GM21515 (cell line): ENCODE results near the gene LRRC2.
A peak's percentile ranks its signal among the peaks of the same experiment; 100 is the strongest.
"Not testable (repeated sequence)": the region's sequence is repeated elsewhere in the genome, so short reads cannot be mapped to it uniquely, and the experiment has no call there.

Experiments
- ATAC-seq: cut with Tn5 transposase; IDR thresholded peaks from one replicate; pipeline ENCODE4 v1.9.1; 2021; ENCODE audit not compliant: unreplicated experiment

LRRC2 gene

DNA sequence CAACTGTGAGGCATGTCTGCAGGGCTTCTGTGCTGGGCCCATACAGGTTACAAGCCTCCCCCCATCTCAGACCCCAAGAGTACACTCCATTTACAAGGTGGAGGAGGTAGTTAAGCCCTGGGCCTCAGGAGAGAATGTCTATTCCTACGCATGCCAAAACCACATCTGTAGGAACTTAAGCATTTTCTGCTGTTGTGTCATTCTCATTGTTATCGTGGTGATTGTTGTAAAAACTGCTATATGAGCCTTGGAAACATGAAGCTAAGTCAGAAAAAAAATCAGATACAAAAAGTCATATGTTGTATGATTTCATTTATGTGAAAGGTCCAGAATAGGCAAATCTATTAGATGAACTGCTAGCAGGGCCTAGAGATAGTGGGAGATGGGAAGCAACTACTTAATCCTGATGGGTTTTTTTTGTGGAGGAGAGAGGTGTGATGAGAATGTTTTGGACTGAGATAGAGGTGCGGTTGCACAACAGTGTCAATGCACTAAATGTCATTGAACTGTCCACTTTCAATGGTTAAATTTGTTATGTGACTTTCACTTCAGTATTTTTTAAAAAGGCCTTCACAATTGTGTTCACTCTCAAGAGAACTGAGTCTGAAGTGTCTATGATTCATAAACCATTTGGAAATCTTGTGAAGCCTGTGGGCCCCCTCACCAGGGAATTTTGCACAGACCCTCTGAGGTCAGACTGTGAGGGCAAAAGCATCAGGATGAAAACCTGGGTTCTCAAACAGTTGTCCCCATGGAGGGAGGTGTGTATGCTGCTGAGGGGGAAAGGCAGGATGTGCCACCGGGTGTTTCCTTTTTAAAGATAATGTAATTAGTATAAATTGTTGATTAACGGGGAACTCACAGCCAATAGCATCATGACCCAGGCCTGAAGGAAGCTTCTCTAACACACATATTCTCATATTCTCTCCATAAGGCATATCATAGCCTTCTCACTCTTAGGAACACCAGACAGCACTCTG, 65.2 kb downstream of the LRRC2 start:
- no peak for ATAC-seq

DNA sequence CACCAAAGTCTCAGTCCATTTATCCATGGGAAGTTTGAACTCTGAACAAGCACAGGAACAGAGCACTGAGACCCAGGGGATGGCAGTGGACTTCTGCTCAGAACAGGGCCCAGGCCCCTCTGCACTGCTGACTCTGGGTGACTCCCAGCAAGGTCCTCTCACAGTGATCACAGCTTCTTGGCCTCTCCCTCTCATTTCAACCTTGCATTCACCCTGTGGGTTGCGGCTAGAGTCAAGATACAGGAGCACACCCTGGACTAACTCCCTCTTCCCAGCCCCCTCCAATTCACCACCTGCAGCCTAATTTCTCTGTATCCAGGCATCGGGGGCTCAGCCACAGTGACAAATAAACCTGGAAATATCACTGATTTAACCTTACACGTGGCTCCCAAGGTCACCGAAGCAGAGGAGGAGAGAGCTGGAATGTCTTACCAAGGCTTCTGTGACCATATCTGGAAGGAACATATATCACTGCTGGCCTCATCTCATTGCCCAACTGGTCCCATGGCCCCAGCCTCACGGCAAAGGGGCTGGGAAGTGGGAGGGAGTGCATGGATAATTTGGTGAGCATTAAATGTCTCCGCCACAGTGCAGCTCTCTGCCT, 67.1 kb downstream of the LRRC2 start:
- ATAC-seq = no peak

DNA sequence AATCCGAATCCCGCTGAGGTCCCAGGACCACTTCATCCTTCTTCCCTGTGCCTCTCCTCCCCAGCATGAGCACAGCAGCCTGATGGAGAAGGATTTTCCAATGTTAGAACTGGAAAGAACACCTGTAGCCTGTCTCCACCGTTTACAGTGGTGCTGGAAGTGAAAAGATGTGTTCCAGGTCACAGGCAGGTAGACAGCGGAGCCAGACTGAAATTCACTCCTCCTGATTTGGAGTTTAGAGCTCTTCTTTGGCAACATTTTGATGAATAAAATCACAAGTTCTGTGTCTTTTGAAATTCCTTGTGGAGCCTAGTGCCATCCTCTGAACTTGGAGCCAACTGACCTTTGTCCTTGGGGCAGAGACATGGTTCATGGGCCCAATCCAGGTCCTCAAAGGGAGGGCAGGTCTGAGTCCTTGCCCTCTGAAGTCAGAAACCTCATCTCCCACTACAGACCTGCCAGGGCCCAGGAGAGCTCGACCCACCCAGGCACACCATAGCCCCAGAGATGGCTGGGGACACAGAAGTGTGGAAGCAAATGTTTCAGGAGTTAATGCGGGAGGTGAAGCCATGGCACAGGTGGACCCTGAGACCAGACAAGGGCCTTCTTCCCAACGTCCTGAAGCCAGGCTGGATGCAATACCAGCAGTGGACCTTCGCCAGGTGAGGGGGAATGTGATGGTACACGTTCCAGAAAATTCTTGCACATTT, 68.4 kb downstream of the LRRC2 start, which contains the start of gene RTP3:
TSS of gene RTP3 (plus strand) at position 421 of the 710 bp plus-strand sequence. CDS start at position 508, 87 bp downstream.
- no peak for ATAC-seq

DNA sequence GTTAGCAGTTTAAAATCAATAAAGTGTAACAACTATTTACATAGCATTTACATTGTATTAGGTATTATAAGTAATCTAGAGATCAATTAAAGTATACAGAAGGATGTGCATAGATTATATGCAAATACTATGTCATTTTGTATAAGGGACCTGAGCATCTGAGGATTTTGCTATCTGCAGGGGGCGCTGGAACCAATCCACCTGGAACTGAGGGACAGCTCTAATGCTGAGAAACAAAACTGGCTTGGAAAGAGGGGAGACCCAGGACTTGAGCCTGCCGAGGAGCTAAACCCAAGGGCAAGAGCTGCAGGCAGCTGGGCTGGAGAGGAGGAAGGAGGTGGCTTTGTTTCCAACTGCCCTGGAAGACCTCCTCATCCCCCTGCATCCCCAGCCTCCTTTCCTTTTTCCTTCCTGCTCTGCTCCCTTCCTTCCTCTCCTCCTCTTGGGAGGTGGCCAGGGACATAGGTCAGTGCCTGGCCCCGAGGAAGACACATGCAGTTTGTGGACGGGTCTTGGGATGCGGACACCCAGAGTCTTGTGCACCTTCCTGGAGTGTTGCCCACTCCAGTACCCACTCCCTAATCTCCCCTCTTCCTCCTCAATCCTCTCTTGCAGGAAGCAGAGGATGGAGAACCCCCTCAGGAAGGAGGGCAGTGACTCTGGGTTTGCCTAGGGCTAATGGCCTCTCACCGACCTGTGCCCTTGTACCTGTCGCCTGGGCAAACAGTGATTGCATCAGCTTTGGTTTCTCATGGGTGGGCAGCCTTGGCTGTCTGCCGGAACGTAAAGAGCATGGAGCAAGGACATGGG, 69.2 kb downstream of the LRRC2 start:
- no peak for ATAC-seq

DNA sequence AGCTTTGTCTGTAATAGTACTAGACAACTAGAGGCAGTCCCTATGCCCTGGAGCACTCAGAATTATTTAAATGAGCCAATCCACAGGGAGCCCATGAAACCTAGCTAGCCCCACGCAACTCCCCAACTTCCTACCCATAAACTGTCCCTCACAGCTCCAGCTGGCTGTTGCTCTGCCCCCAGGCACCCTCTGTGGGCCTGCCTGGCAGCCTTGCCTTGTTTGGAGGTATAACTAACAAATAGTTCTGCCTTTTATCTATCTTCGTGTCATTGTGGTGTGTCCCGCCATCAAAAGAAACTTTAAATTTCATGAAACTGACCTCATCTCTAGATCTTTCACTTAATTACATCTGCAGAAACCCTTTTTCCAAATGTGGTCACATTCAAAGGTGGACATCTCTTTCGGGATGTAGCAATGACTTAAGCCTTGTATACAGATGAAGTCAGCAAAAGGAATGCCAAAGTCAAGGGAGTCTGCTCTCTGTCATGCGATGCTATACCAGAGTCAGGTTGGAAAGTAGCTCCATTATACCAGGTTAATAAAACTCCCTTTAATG, 70.1 kb downstream of the LRRC2 start:
- ATAC-seq = no peak

DNA sequence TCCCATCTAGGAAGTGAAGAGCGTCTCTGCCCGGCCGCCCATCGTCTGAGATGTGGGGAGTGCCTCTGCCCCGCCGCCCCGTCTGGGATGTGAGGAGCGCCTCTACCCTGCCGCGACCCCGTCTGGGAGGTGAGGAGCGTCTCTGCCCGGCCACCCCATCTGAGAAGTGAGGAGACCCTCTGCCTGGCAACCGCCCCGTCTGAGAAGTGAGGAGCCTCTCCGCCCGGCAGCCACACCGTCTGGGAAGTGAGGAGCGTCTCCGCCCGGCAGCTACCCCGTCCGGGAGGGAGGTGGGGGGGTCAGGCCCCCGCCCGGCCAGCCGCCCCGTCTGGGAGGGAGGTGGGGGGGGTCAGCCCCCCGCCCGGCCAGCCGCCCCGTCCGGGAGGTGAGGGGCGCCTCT, 71.6 kb downstream of the LRRC2 start:
- ATAC-seq = not testable (repeated sequence)

DNA sequence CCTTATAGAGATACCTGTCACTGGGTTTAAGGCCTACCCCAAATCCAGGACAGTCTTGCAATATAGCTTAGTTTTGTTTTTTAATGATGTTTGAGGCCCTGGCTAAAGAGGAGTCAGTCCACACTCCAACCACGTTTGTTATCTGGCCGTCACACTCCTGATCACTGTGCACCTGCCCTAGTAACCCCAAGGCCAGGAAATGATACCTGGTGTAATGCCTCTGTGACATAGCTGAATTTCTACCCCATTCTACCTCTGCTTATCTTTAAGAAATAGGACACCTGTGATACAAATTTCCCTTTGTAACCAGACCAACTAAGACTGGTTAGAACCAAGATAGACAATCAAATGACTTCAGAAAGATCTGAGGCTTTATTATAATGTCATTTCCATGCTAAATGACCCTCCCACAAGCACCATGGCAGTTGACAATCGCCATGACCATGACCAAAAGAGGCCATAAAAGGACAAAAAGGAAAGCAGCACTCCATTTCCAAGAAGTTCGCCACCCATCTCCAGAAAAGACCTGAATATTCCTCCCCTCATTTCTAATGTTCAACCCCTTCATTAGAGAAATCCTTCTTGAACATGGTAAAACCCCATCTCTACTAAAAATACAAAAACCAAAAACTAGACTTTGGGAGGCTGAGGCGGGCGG, 73.1 kb downstream of the LRRC2 start:
- ATAC-seq = no peak

DNA sequence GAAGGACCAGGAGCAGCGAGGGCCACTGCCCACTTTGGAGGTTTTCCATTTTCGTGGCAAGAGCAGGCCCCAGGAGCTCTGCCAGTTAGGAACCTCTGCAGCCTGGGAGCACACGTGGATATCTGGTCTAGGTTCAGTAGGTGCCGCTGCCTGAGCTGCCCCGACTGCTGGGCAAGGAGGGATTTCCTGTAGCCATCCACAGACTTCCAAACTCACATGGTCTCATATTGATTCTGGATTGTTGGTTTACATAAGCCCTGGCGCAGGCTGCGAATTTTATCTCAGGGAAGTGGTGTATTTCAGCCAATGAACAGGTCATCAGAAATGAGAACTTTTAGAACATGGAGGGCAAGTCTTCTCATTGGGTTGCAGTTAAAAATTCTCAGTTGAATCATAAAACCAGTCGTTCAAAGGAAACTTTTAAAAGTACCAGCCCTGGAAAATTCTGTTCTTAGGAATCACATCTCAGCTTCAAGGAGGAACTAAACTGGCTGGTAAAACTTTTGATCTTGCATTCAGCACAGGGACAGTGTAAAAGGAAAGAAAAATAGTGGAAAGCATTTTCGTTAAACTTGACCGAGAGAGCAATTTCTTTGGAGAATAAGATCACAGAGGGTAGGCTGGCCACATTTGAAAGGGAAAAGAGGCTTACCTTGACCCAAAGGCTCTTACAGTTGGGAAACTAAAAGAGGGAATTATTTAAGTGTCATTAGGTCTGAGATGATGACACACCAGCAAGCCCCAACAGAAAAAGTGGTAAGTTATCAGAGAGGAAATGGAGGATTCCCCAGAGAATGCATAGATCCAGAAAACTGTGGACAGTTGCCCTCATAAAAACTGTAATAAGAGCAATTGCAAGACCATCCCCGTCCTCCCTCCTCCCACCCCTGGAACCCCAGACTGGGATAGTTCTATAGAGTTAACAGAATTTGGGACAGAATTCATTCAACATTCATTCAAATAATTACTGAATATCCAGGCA, 74.7 kb downstream of the LRRC2 start:
- no peak for ATAC-seq

DNA sequence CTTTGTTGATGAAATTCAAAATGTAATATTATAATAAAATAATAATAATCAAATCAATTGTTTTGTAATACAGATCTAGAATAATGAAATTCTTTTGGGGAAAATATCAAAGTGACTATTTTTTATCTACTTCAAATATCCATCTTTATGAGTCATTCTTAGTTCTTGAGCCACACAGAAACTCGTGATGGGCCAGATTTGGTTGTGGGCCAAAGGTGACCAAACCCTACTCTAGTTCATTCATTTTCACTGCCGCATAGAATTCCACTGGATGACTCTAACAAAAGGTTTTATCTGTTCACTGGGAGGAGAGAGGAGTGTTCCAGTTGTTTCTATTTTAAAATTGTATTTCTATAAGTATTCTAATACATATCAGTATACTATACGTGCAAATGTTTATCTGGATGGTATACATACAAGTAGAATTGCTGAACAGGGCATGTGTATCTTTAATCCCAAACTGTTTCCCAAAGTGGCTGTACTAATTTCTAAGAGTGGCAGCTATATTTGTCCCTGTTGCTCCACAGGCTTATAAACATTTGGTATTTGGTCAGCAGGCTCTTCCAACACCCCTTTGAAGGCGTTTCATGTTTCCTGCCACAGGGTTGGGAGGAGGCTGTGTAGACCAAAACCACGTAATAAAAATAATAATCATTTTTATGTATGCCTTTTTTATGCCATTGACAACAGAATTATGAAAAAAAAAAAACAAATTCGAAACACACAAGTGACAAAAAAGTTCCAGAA, 75.6 kb downstream of the LRRC2 start:
- no peak for ATAC-seq

DNA sequence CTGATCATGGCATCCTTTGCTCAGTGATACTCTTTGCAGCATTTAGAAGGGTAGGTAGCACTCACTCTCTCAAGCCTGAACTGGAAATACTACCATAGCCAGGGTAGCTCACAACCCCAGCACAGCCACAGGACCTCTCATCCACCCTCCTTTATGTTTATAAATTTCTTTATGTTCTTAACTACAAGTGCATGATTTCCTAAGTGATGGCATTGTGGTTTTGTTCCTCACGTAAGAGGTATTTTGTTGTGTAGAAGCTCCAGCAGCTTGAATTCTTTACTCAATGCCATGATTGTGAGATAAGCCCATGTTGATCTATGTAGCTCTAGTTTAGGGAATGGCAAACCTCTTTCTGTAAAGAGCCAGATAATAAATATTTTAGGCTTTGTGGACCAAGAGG, 76.2 kb downstream of the LRRC2 start:
- ATAC-seq = no peak

DNA sequence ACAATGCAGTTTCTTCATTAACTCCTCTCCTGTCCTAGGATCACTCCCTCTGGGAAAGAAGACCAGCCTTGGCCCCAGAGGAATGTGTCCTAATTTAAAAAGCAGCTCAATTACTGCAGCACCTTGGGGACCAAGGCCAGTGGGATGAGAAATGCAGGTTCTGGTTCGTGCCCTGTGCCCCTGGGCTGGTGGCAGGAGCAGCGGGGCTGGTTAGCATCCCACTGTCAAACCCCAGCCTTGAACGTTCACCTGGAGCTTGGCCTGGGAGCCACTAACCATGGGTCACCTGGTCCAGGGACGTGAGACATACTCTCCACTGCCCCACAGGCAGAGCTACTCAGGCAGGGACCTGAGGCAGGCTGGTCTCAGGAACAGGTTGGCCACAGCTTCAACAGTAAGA, 76.7 kb downstream of the LRRC2 start:
- no peak for ATAC-seq

DNA sequence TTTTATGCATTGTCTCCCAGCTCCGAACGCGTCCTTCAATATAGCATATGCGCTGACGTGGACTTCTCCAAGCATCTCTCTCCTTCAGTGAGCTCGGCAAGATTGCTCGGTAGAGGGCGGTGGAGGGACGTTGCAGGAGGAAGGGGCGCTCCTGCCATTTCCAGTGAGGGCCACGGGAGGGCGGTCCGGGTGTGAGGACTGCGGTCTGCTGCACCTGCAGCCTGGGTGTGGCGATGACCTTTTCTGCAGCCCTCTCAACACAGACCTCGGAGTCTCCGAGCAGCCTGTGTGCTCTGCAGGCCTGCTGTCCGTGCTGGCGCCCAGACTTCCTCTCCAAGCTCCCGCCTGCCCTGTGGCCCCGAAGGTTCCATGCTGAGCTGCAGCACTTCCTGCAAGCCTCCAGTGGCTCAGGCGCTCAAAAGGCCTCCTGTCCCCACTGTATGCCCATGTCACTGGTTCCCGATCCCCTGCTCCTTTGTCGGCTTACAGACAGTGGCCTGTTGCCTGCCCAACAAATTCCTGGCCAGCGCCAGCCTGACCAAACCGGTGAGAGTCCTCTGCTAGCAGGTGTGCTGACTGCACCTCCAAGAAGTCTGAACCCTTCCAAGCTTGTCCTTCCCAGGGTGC, 77.3 kb downstream of the LRRC2 start:
- ATAC-seq = peak; percentile 93

DNA sequence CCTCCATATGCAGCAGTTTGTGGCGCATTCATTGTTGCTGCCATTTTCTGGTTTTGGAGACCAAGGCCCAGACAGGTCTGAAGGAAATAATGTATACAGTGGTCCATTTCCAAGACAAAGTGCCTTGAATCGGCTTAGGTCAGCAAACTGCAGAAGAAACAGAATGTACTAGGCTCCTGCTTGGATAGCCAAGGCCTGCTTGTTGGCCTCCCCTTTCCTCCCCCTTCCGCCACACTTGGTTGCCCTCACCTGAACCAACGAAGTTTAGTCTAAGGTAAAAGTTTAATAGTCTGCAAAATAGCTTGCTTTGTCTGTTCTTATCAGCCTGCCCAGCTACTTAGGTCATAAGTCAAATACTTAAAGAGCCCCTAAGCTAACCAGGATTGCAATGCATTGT, 80.3 kb downstream of the LRRC2 start:
- ATAC-seq = no peak

DNA sequence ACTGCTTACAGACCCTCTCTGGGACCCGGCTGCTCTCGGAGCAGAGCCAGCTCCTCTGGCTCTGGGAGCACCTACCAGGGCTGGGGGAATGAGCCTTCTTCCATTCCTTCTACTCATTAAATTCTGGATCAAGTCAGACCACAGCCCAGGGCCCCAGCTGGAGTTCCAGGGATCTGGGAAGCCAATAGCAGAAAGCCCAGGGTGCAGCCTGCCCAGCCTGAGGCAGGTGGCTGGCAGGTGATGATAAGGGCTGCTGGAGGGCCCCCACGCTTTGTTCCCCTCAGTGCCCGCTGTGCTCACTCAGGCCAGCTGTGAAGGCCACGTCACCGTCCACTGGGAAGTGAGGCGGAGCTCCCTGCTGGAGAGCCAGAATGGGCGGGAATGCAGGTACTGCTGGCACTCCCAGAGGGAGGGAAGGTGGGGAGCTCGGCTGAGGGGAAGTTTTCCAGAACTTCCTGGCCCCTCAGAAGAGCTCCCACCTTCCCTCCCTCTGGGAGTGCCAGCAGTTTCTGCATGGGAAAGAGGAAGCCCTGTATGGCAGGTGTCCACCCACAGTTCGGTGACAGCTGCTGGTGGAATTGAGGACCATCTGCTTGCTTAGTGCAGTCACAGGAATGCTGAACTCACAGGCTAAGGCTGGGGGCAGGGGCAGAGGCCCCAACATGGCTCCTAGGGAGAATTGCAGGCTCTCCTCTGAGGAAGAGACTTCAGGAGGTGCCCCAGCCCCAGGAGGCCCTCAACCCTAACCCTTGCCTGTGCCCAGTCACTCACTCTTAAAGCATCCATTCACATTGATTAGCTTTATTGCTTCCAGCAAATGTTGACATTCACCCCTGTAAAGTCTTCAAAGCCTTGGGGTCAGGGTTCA, 81.0 kb downstream of the LRRC2 start:
- ATAC-seq = no peak

DNA sequence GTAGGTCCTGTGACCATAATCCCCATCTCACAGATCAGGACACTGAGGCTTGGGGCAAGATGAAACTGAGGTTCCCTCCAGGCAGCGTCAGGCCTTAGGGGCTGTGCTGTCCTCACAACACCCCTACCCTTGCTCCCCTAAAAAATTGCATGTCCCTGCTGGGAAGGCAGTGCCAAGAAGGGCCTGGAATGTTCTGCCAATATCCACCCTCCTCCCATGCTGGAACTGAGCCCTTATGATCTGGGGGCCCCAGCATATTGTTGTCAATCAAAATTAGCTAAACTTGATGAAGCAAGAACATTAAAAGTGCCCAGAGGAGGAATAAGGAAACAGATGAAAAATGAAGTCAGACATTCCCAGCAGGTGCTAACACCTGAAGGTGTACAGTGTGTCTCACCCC, 81.7 kb downstream of the LRRC2 start:
- ATAC-seq = no peak

DNA sequence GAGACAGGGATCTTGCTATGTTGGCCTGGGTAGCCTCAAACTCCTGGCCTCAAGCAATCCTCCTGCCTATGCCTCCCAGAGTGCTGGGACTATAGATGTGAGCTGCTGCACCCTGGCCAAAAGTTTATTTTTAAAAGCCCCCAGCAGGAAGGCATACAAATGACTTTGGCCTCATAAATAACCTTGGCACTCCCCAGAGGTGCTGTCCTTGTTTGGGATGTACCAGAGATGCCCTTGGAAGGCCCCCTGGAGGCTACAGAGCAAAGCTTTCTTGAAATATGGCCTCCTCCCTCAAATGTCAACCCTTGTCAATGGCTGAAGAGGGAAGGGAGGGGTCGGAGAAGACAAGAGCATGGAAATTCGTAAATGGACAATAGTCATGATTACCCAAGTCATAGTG, 82.3 kb downstream of the LRRC2 start:
- no peak for ATAC-seq
